ENCODE data around the gene MINDY1.

Gene MINDY1

DNA sequence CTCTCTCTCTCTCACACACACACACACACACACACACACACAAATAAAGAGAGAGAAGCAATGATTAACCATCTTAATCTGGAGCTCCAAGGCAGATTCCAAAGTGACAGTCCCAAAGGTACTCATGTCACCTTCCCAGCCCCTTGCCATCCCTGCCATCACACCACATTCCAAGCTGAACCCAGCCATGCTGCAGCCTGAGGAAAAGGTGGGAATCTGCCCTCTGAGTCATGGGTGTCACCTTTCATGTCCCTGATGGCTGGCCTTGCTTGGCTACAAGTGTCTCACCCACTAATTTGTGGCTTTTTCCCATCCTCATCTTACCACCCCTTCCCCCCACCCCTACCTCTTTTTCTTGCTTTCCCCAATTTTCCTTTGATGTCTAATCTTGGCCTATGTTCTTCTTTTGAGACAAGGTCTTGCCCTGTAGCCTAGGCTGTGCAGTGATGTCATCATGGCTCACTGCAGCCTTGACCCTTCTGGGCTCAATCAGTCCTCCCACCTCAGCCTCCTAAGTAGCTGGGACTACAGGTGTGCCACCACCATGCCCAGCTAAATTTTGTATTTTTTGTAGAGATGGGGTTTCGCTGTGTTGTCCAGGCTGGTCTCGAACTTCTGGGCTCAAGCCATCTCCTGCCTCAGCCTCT, 21.4 kb downstream of the MINDY1 start:
- no peak for DNase-seq (ENCODE audit: low read depth, low spot score)

DNA sequence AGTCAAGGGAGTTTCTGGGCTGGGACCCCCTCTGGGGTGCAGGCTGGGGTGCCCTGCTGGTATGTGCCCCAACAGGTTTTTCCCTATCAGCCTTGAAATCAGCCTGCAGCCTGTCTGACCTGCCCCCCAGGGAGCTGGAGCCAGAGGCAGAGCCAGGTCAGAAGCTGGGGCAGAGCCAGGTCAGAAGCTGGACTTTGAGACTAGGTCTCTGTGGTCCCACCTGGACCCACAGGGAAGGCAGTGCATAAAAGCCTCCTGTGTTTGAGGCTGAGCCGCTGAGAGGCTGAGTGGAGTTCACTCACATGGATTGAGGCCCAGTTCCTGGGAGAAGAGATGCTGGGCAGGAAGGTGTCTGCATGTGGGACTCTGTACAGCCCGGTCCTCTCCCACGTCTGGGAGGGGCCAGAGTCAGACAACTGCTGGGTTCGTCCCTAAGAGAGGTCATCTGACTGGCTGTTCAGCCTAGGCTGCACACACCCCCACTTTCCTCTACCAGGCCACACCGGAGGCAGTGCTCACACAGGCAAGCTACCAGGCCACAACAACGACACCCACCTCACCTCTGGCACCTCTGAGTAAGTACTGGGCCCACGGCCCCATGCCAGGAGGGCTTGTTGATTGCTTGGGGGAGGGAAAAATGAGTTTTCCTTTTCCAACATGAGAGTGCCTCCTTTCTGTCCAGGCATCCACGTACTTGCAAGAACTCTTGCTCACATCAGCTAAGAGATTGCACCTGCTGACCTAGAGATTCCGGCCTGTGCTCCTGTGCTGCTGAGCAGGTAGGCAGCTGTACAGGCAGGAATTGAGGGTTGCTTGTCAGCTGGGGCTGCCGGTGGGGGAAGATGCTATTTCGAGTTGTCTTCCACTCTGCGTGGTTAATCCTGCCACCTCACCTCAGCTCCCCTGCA, 24.6 kb downstream of the MINDY1 start, which contains the start of gene ANXA9:
TSS of gene ANXA9 (plus strand) at position 488 of the 908 bp plus-strand sequence. CDS start 814 bp downstream, outside the sequence.
- no peak for DNase-seq (ENCODE audit: low read depth, low spot score)

- DNase-seq (ENCODE audit: low read depth, low spot score) = no peak
Observed at GRCh38 chr1:150981177-150981804, 25.4 kb downstream of the MINDY1 start.

DNA sequence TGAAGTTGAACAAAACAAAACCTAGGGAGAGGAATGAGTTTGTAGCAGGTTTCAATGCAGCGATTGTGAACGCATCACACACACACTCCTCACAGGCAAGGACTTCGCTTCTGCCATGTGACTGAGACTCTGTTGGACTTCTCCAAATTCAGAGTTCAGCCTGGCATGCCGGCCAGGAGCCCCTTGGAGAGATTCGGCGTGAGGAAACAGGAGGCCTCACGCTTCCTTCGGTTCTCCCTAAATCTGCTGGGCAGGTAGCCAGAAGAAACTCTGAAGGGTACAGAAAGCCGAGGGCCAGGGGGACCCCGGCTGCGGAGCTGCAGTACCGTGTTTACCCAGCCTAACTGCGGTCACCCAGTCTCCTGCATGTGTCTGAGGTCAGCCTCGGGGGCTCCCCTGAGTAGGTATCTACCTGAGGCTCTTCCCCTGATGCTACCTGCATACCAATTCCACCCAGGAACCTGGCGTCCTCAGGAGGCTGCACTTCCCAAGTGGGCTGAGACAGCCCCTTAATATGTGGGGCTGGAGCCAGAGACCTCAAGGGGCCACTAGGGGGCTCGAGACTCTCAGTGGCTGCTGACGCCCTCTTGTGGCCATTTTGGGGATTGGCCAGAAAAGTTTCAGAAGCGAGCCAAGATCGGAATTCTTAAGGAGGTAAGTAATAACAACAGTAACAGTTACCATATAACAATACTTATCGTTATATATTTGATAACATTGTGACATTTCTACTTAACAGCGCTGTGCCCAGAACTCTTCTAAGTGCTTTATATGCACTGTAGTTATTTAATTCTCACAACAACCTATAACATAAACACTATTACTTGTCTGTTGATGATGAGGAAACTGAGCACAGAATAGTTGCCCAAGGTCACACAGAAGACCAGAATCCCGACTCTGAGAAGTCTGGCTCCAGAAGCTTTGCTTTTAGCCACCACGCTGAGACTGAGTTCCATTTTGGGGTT, 27.3 kb downstream of the MINDY1 start:
- DNase-seq (ENCODE audit: low read depth, low spot score) = peak; percentile 85

- DNase-seq (ENCODE audit: low read depth, low spot score) = peak; percentile 48
Observed at GRCh38 chr1:150976879-150977694, 29.6 kb downstream of the MINDY1 start.

DNA sequence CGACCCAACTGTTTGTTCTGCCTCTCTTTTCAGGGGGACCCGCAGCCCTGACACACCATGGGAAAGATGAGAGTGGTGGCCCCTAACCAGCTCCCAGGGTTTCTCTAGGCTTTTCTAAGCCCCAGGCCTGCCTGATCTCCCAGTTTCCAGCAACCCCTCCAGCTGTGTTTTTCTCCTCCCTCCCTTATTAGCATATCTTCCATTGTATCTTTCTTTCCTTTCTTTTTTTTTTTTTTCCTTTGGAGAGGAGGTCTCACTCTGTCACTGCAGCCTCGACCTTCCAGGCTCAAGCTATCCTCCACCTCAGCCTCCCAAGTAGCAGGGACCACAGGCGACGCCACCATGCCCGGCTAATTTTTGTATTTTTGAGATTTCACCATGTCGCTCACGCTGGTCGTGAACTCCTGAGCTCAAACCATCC, 30.3 kb downstream of the MINDY1 start:
- DNase-seq (ENCODE audit: low read depth, low spot score) = no peak

DNA sequence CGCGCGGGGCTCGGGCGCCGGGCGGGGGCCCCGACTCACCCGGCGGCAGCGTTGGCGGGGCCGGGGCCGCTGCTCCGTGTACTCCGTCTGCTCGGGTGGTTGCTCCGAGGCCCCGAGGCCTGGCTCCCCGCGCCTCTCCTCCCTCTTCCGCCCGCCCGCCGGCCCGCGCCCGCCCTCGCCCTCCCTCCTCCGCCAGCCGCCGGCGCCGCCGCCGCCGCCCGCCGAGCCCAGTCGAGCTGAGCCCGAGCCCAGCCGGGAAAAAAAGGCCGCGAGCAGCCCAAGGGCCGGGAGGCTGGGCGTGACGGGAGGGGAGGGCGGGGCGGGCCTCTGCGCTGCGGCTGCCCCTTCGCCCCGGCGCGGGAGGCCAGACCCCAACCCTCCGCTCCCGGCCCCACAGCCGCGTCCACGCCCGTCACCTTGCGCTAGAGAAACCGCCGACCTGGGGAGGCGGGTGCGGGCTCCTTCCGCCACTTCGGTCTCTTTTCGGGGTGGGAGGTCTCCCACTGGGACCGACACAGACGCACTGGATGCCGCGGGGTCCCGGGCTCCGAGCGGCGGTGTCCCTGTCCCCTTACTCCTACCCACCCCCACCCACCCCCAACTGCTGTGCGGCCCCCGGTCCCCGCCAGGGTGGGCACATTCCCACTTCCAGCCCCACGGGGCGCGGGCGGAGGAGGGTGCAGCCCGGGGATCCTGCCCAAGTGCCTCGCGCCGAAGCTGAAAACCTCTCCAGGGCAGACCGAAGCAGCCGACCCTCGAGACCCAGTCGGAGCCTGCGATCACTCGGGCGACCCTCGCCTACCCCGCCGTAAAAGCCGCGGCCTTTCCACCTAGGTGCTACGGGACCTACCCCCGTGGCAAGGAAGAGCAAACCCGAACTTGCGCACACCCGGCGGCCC, 31.9 kb downstream of the MINDY1 start, which contains the start of gene CERS2:
TSS of gene CERS2 (minus strand) at position 256 of the 899 bp plus-strand sequence. CDS start 5,745 bp downstream, outside the sequence.
- DNase-seq (ENCODE audit: low read depth, low spot score) = no peak

DNA sequence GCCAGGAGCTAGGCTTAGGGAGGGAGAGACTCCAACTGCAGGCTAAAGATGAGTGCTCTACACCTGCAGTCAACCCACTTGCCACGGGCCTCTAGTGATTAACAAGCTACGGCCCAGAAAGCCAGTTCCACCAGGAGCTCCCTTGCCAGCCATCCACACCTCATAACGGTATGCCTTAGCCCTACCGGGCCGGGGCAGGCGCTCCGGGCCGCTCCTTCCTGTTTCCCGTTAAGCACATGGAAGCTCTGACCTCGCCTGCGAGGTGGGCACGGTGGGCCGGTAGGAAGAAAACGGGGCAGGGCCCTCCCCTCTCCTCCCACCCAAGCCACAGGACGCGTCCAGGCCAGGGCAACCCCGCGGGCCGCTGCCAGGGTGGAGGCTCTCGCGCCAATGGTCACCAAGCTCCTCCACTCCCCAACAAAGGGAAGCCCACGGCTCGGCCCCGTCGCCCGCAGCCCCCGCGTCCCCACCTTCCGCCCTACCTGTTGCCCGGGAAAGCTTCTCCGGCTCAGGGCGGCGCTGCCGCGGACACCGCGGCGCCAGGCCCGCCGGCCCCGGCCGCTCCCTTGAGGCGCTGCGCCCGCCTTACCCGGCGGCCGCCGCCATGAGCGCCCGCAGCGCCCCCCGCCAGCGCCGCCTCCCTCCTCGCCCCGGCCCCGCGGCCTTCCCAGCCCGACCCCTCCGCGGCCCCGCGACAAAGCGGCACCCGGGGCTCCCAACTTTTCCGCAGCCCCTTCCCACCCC, 32.7 kb downstream of the MINDY1 start:
- DNase-seq (ENCODE audit: low read depth, low spot score) = no peak

GRCh38 chr1:150973258-150973835, 33.4 kb downstream of the MINDY1 start:
- no peak for DNase-seq (ENCODE audit: low read depth, low spot score)

DNA sequence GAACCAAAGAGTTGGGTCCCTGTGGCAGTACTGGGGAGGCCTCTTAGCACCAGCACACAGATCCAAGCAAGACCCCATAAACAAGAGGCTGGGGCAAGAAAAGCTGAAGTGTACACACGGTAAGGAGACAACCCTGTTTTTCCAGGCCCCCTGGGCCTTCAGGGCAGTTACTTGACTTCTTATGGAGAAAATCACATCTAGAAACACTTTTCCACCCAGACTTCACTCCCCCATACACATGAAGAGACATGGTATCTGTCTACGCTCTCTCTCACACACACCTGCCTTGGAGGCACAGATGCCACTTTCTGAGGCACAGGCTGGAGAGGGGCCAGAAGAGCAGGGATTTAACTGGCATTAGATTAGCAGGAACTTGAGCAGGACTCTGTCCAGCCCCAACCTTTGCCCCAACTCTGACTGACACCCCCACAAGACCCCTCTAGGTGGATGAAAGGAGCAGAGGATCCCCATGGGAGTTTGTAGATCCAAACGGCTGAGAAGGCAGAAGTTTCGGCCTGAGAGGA, 34.2 kb downstream of the MINDY1 start:
- no peak for DNase-seq (ENCODE audit: low read depth, low spot score)

DNA sequence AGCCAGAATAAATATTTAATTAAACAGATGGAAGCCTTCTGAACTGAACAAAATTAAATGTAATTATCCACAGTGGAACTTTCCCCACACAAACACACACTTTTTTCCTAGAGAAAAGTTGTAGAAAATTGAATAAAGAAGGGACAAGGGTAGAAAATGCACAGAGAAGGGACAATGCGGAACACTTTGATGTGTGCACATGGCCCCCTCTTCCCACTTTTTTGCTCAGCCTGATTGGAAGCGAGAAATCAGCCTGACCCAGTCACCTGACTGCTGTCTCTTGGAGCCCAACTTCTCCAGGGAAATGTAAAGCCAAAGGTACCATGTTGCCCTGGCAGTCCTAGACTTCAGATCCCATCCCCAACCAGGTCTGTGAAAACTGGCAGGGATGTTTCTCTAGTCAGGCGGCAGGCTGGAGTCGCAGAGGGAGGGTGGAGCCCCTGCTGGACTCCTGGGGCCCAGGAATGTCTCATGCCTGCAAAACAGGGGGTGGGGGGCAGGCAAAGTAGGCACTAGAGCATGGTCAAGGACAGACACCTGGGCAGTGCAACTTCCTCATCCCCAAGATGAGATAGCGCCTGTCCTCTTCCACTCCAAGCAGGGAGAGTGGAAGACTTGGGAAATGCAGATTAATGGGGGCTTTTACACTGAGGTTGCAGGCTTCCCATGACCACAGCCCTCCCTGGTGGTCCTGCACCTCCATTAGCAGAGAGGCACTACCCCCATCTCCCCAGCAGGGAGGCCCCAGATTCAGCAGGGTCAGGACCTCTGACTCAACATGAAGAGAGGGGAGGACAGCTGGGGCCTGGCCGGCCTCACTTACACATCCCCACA, 34.9 kb downstream of the MINDY1 start:
- DNase-seq (ENCODE audit: low read depth, low spot score) = no peak

- DNase-seq (ENCODE audit: low read depth, low spot score) = no peak
Observed at GRCh38 chr1:150970808-150971582, 35.7 kb downstream of the MINDY1 start.

GRCh38 chr1:150969626-150970025, 37.1 kb downstream of the MINDY1 start:
- no peak for DNase-seq (ENCODE audit: low read depth, low spot score)

DNA sequence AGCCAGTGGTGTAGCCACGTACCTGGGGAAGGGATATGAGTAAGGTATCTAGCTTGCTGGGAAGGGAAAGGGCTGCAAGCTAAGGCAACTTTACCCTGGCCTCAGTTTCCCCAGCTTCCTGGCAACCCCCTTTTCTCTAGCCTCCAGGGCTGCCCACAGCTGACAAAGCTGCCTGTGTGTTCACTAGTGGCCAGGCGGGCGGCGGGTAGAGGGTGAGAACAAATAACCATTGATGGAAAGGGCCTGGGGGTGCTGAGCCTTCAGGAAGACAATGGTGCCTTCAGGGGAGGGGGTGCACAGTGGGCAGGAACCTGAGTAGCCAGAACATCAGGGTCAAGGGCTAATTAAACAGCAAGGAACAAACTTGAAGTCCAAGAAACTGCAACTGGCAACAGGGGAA, 38.2 kb downstream of the MINDY1 start:
- DNase-seq (ENCODE audit: low read depth, low spot score) = no peak

- no peak for DNase-seq (ENCODE audit: low read depth, low spot score)
Observed at GRCh38 chr1:150967936-150968335, 38.8 kb downstream of the MINDY1 start.

DNA sequence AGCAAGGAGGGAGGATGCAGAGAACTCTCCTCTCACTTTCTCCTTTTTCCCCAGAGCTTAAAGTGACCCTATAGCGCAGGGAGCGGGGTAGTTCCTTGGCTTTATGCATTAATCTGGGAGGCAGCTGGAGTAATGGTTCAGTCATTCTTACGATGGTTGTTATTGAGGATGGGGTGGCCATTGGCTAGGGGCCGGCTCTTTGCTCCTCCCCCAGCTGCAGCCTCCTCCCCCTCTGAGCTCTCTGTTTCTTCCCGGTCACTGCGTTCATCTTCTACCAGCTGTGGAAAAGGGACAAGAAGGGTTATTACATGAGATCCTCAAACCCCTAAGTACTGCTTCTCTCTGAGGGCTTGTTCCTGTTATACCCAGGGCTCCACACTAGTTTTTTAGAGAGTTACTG, 40.7 kb downstream of the MINDY1 start:
- no peak for DNase-seq (ENCODE audit: low read depth, low spot score)

Measured in activated CD4-positive, CD25-positive, alpha-beta regulatory T cell treated with anti-CD3 and anti-CD28 coated beads, Interleukin-2, amount 50 U/mL, for 16 hours (primary cell).